HG03520 (cell line): Measurements from ENCODE around the gene PLEKHM3.

Experiments used
- ATAC-seq: cut with Tn5 transposase; IDR thresholded peaks from one replicate; pipeline ENCODE4 v1.9.1; 2021; ENCODE audit warnings: mild to moderate bottlenecking, moderate library complexity; ENCODE audit not compliant: unreplicated experiment

PLEKHM3 gene

GRCh38 chr2:207895274-207895860 is 130.0 kb downstream of the PLEKHM3 start:
- ATAC-seq: no peak

DNA sequence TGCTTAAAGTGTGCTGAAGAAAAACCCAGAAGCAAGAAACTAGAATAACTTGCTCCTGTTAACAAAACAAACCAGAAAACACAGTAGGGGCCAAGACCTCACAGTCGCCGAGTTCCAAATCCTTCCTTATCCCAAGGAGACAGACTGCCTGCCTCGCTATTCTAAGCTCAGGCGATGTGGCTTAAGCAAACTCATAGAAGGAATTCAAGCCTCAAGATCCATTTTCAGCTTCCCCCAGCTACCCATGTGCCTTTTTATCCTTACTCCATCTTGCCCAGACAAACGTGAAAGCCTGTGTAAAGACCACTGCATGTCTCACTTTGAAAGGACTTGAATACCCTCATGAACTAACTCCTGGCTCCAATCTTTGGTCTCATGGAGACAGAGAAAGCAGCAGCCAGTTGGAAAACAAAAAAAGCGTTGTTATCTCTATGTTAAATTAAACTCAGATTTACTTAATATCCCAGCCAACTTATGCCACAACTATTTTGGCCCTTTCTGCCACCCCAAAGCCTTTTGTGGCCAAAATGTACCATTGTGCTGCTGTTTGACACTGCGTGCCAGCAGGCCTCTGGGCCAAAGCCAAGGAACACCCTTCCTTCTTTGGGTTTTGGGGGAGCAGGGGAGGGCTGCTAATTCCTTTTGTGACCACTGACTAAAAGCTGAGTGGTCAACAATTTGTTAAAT is 132.5 kb downstream of the PLEKHM3 start:
- no peak for ATAC-seq

DNA sequence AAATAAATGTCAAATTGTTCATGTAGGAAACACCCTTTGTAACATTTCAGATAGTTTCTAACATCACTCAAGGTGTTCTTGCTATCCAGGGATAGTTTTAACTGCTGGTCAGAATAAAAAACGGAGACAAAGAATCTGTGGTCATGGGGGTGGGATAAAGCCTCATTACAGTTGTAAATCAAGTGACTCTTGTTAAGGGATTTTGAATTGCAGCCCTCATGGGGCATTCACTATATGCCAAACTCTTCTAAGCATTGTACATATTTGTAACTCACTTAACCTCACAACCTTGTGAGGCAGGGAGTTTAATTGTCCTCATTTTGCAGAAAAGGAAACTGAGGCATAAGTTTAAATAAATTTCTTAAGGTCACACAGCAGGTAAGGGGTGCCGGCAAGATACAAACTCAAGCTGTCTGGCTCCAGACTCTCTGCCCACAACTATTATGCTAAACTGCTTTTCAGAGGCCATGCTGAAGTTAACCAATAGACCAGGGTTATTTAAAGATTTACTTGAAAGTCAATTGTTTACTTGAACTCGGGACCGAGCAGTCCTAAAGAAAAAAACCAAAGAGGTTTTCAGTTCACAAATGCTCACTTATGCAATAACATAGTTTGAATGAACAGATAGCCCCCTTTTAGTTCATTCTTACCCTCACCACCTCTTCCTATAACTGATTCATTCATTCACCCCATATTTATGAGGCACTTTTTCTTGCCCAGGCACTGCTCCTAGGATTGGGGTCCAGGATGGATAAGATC is 134.1 kb downstream of the PLEKHM3 start:
- no peak for ATAC-seq

DNA sequence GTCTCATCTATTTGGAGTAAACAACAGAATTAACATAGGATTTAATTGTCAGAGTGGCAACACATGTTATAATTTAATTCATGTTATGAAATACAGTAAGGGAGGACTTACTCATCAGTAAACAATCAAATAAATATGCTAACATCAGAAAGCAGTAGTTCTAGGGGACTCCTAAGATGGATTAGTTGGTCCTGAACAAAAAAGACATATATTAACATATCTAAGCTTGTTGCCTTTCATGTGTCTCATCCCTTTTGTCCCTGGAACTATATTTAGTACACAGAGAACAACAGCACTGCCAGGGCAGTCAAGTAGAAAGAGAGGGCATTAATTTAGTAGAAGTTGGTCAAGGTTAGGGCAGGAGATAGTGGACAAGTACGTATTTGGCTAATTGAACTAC is 137.8 kb downstream of the PLEKHM3 start:
- no peak for ATAC-seq

GRCh38 chr2:207885010-207885409 is 140.3 kb downstream of the PLEKHM3 start:
- ATAC-seq: no peak

DNA sequence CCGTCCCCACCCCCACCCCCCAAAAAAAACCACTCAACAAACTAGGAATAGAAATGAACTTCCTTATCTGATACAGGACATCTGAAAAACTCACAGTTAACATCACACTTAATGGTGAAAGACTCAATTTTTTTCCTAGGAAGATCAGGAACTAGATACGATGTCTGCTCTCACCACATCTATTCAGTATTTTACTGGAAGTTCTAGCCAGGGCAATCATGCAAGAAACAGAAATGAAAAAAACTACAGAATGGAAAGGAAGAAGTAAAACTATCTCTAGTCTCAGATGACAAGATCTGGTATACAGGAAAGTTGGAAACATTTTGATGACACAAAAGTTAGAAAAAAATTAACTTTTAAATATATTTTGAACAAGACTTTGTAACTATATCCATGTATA is 141.2 kb downstream of the PLEKHM3 start:
- ATAC-seq: no peak

DNA sequence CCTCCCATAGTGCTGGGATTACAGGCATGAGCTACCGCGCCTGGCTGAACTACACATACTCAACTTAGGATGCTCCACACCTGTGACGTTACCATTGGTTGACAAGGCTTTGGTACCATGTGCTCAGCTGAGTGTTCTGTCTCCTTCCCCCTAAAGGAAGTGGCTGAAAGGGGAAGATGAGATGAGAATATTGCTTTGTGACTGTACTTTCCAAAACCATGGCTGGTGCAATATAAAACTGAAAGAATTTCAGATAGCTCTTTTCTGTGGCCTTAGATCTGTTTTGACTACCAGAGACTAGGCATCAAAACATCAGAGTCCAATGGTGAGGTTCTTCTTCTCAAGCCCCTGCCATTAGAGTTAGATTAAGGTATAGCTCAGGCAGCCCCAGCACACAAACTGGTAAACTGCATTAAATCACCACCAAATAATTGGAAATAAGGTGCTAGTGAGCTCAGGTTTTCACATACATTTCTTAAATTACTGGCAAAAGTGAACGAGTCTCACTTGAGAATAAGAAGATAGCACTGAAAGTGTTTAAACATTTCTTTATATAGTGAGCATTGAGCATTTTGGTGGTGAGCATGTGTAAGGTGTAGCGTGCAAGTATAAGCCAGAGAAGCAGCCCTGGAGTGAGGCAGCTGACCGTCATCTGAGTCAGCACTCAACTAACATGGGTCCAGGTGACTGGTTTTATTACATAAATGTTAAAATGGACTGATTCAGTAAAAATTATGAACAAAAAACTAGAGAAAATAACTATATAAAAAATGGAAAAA is 142.1 kb downstream of the PLEKHM3 start:
- no peak for ATAC-seq

- ATAC-seq: no peak
These were observed 143.4 kb downstream of the PLEKHM3 start for GRCh38 chr2:207881902-207882301.

DNA sequence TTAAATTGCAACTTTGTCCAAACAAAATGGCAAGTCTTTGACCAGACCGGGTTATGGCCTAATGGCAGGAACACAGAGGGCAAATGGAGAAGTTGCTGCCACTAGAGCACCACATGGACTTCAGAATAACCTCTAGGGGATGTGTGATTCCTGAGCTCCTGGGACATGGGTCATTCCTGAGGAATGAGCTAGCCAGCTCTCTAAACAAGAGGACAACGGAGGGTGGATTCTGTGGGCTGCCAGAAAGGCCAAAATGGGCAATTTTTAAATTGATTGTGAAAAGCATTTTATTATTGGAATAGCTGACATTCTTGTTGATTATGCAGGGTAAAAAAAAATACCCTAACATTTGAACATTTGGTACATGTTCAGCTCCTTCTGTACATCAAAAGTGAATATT is 145.8 kb downstream of the PLEKHM3 start:
- ATAC-seq: no peak

DNA sequence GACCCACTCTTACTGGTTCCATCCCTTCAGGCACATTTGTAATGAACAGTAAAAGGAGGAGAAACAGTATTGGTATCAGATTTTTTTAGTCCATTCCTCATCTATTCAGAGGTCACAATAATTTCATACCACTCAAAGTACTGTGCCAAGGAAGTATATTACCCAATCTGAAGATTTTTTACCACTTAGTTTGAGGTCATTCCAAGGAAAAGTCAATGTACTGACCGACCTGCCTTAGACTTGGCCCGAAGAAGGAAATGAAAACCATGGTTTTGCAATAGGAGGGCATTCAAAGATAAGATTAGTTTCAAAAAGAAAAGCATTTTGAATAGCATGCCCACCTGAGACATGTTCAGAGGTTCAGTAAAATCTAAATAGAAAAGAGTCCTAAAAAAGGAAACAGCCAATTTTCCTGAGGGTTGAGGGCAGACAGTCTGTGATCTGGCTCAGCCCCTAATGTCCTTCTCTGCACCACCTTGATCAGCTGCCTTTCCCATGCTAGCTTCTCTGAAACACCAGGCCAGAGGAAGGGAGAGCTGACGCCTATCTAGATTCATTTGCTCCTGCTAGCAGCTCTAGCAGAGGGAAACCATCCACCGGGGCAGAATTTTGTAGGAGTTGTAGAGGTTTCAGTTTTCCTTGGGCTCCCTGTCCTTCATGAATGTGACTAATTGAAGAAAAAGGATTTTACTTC is 148.3 kb downstream of the PLEKHM3 start:
- ATAC-seq: no peak

- no peak for ATAC-seq
These were observed 149.7 kb downstream of the PLEKHM3 start for GRCh38 chr2:207875473-207876212.

DNA sequence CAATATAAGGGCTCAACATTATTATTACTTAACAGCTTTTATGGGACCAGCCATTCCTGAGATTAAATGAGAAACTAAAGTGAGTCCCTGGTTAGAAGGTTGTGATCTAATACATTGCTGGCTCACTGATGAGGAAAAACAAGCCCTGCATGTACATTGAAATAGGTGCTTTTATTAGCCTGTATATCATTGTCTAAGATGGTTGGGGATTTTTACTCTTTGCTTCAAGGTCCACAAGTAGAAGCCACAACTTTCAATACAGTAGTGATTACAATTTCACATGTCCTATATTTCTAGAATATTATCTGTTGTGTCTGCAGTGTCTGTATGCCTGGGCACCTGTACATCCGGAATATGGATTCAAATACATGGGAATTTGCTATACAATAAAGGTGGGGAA is 151.5 kb downstream of the PLEKHM3 start:
- ATAC-seq: peak; percentile 60

DNA sequence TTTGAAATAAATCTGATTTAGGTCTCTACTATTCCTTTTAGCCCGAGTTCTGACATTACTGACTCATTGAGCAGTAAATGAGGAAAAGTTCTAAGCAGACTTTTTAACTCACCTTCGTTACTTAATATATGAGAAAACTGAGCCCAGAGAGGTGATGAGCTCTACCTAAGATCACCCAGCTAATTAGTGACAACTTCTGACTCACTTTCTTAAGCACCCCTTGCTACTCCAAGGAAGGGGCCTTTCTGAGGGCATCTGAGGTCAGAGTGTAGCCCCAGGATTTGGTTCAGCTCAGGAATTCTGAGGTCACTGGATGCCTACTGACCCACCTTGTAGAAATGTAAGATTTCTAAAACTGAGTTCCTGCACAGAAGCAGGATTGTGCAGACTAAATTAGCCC is 153.4 kb downstream of the PLEKHM3 start:
- ATAC-seq: no peak

GRCh38 chr2:207871506-207871905 is 153.8 kb downstream of the PLEKHM3 start:
- no peak for ATAC-seq

- no peak for ATAC-seq
These were observed 154.5 kb downstream of the PLEKHM3 start for GRCh38 chr2:207870814-207871213.

DNA sequence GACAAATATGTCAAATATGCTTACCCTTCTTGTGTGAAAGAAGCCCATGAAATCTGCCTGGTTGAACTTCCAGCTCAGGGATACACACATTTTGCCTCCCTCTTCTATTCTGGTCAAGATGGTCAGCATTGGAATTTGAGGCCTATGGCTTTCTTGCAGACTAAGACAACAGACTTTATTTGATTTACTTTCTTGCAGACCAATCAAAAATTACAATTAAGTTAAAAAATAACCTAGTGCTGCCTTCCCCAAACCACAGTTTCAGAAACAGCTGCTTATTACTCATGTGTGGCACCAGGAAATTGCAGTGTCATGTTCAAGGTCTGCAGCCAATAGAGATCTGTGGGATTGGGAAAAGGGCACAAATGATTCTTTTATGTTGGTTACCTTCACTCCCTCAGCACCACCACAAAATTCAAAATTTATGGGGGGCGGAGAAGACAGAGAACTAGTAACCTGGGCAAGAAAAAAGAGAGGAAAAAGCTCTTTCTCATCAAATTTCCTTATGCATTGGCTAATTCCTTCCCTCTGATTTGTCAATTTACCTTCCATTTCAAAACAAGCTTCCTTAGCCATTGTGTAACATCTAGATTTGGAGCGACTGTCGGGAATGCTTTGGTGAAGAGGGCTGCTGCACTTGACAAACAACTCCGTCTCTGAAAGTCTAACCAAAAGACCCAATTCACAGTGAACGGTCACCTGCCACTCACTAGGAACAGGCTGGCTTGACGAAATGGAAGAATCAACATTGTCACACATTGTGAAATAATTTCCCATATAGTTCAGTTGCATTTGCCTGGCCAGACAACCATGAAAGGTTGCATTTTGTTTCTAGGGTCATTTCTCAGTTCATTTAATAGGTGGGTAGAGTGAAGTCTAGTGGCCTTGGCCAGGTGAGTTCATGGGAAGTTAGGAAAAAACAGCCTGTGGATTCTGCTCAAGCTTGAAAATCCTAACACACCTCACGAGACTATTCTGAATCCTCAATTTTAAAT is 155.2 kb downstream of the PLEKHM3 start:
- ATAC-seq: no peak

- no peak for ATAC-seq
These were observed 156.3 kb downstream of the PLEKHM3 start for GRCh38 chr2:207868855-207869596.

DNA sequence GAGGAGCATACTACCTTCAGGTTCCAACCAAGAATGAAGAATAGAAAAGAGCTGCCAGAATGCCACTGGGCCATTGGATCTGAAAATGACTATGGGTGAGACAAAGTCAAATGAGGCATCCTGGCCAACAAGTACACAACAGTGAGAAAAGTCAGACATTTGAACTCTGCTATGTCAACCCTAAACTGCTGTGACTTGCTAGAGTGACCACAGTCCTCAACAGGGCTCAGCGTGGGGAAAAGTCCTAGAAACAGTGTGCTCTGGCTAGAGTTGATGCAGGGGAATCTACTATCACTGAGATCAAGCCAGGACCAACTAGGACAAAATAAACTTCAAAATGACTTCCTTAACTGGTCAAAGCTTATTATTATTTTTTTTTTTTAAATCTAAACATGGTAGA is 157.4 kb downstream of the PLEKHM3 start:
- ATAC-seq: no peak
